Osteoblast (primary cell): ENCODE data around the gene TBX6. TPM values are rescaled to one million over a fixed set of nuclear protein-coding genes. Genes with fewer than 3 reads are reported as not detected.

ENCODE experiments used
- DNase-seq: peaks from one replicate; pipeline ENCODE4 v3.0.0; 2011; ENCODE audit warnings: low spot score, mixed read lengths; ENCODE audit not compliant: insufficient read length; ENCODE audit errors: missing footprints
- H2AFZ ChIP-seq: 2 replicates; pipeline ENCODE4 v1.6.0; 2011; ENCODE audit warnings: mild to moderate bottlenecking, low read length
- H3K27ac ChIP-seq: 2 replicates; pipeline ENCODE4 v1.5.1; 2011; ENCODE audit warnings: mild to moderate bottlenecking, low read depth, low read length, moderate library complexity
- H3K27me3 ChIP-seq: 2 replicates; pipeline ENCODE4 v1.6.0; 2012; ENCODE audit warnings: mild to moderate bottlenecking, control low read depth, inconsistent platforms, low read length, moderate library complexity; ENCODE audit not compliant: insufficient read depth
- H3K36me3 ChIP-seq: 2 replicates; pipeline ENCODE4 v1.5.1; 2011; ENCODE audit warnings: mild to moderate bottlenecking, low read length, control low read depth, moderate library complexity; ENCODE audit not compliant: insufficient read depth
- H3K4me1 ChIP-seq: 2 replicates; pipeline ENCODE4 v1.5.1; 2011; ENCODE audit warnings: mild to moderate bottlenecking, low read length, control low read depth, moderate library complexity; ENCODE audit not compliant: insufficient read depth
- H3K4me2 ChIP-seq: 2 replicates; pipeline ENCODE4 v1.6.0; 2011; ENCODE audit warnings: mild to moderate bottlenecking, low read length; ENCODE audit not compliant: insufficient read depth
- H3K4me3 ChIP-seq: fragments of 200-600 bp; sonication (generic); 3 replicates; pipeline ENCODE4 v1.5.1; 2012; ENCODE audit warnings: mild to moderate bottlenecking, low read length, inconsistent platforms; ENCODE audit not compliant: insufficient read depth
- H3K79me2 ChIP-seq: 2 replicates; pipeline ENCODE4 v1.6.0; 2012; ENCODE audit warnings: mild to moderate bottlenecking, low read length, control low read depth, inconsistent platforms; ENCODE audit not compliant: insufficient read depth
- H3K9me3 ChIP-seq: 2 replicates; pipeline ENCODE4 v1.5.1; 2011; ENCODE audit warnings: low read depth, low read length, control low read depth
- H4K20me1 ChIP-seq: 2 replicates; pipeline ENCODE4 v1.6.0; 2012; ENCODE audit warnings: mild to moderate bottlenecking, low read length, control low read depth; ENCODE audit not compliant: insufficient read depth
- total RNA-seq: library from RNA; depleted of rRNA; stranded (reverse); fragments of >200 nt; gene quantifications from 2 replicates; pipeline ENCODE4 v1.2.3, GENCODE V29; 2012
- TF ChIP-seq, protein P1 (sequence below): IDR thresholded peaks from 2 replicates; pipeline ENCODE4 v1.5.1; 2011; ENCODE audit warnings: mild to moderate bottlenecking, low read depth, low read length, moderate library complexity; ENCODE audit errors: extremely low read depth

The TBX6 gene
- total RNA-seq, 1 donor = 0.36 TPM

DNA sequence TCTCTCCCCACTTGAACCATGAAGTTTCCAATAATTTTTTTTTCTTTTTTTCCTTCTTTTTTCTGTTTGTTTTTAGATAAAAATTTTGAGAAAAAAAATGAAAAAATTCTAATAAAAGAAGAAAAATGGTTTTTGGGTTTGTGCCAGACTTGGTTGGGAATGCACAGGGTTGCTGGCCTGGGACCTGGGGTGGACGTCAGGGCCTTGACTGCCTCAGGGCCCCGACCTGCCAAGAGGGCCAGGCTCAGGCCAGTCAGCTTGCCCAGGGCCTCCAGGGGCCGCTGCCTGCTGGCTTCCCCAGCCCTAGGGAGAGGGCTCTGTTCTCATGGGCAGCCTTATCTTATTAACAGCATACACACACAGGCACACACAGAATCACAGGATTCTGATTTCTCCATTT is 6.5 kb downstream of the TBX6 start:
- no peak overlapping the region for H2AFZ ChIP-seq
- TF ChIP-seq, protein P1, sequence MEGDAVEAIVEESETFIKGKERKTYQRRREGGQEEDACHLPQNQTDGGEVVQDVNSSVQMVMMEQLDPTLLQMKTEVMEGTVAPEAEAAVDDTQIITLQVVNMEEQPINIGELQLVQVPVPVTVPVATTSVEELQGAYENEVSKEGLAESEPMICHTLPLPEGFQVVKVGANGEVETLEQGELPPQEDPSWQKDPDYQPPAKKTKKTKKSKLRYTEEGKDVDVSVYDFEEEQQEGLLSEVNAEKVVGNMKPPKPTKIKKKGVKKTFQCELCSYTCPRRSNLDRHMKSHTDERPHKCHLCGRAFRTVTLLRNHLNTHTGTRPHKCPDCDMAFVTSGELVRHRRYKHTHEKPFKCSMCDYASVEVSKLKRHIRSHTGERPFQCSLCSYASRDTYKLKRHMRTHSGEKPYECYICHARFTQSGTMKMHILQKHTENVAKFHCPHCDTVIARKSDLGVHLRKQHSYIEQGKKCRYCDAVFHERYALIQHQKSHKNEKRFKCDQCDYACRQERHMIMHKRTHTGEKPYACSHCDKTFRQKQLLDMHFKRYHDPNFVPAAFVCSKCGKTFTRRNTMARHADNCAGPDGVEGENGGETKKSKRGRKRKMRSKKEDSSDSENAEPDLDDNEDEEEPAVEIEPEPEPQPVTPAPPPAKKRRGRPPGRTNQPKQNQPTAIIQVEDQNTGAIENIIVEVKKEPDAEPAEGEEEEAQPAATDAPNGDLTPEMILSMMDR = no peak
- H3K79me2 ChIP-seq = peaks cover 21% of the 10 kb centered on the region
- peak; percentile 86 for DNase-seq
- no peak overlapping the region for H3K4me3 ChIP-seq
- no peak overlapping the region for H3K4me2 ChIP-seq
- peak overlapping the region; percentile 28 for H3K27ac ChIP-seq
- H3K9me3 ChIP-seq = no peaks in the 10 kb centered on the region
- H3K4me1 ChIP-seq = peaks cover 4% of the 10 kb centered on the region
- no peaks in the 10 kb centered on the region for H3K27me3 ChIP-seq
- peaks cover 47% of the 10 kb centered on the region for H3K36me3 ChIP-seq
- H4K20me1 ChIP-seq = no peaks in the 10 kb centered on the region

DNA sequence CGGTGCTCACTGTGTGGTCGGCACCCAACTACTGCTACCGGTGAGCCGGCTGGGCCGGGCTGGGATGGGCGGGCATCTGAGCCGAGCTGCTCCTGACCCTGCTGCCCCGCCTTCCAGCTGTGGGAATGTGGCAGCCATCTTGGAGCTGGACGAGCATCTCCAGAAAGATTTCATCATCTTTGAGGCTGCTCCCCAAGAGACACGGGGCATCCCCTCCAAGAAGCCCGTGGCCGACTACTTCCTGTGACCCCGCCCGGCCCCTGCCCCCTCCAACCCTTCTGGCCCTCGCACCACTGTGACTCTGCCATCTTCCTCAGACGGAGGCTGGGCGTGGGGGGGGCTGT is 6.9 kb downstream of the TBX6 start:
- no peak overlapping the region for H3K27ac ChIP-seq
- H4K20me1 ChIP-seq = no peaks in the 10 kb centered on the region
- H3K4me1 ChIP-seq = no peaks in the 10 kb centered on the region
- H2AFZ ChIP-seq = no peak overlapping the region
- DNase-seq = peak; percentile 82
- no peak overlapping the region for H3K4me3 ChIP-seq
- TF ChIP-seq, protein P1 = no peak
- H3K36me3 ChIP-seq = peaks cover 52% of the 10 kb centered on the region
- H3K27me3 ChIP-seq = no peaks in the 10 kb centered on the region
- H3K4me2 ChIP-seq = no peak overlapping the region
- peaks cover 25% of the 10 kb centered on the region for H3K79me2 ChIP-seq
- no peaks in the 10 kb centered on the region for H3K9me3 ChIP-seq

DNA sequence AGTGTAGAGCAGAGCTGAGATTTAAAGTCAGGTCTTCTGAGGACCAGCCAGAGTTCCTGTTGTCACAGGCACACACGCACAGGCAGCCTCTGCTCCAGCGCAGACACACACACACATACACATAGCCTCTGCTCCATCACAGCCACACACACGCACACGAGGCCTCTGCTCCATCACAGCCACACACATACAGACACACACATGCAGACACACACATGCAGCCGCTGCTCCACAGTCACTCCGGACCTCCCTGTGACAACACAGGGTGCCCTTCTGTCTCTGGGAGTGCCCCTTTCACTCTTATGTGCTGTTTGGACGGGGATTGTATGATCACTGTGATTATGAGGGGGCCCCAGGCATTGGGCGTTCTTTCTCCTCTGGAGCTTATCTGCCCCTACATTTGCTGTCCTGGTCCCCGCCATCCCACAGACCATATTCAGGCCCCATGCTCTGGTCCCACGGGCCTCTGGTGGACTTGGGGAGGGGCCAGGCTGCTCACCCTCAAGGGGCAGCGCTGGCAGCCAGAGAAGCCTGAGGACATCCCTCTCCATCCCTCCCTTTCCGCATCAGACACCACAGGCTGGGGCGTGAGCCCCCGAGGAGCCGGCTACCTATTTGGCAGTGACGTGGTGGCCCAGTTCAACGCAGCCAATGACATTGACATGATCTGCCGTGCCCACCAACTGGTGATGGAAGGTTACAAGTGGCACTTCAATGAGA is 7.5 kb downstream of the TBX6 start:
- H3K27me3 ChIP-seq = no peaks in the 10 kb centered on the region
- no peaks in the 10 kb centered on the region for H3K4me1 ChIP-seq
- no peak overlapping the region for H2AFZ ChIP-seq
- H3K4me2 ChIP-seq = no peak overlapping the region
- peaks cover 4% of the 10 kb centered on the region for H4K20me1 ChIP-seq
- peaks cover 56% of the 10 kb centered on the region for H3K36me3 ChIP-seq
- DNase-seq = peak; percentile 66
- H3K27ac ChIP-seq = no peak overlapping the region
- TF ChIP-seq, protein P1 = no peak
- H3K4me3 ChIP-seq = no peak overlapping the region
- H3K79me2 ChIP-seq = peaks cover 30% of the 10 kb centered on the region
- H3K9me3 ChIP-seq = no peaks in the 10 kb centered on the region

DNA sequence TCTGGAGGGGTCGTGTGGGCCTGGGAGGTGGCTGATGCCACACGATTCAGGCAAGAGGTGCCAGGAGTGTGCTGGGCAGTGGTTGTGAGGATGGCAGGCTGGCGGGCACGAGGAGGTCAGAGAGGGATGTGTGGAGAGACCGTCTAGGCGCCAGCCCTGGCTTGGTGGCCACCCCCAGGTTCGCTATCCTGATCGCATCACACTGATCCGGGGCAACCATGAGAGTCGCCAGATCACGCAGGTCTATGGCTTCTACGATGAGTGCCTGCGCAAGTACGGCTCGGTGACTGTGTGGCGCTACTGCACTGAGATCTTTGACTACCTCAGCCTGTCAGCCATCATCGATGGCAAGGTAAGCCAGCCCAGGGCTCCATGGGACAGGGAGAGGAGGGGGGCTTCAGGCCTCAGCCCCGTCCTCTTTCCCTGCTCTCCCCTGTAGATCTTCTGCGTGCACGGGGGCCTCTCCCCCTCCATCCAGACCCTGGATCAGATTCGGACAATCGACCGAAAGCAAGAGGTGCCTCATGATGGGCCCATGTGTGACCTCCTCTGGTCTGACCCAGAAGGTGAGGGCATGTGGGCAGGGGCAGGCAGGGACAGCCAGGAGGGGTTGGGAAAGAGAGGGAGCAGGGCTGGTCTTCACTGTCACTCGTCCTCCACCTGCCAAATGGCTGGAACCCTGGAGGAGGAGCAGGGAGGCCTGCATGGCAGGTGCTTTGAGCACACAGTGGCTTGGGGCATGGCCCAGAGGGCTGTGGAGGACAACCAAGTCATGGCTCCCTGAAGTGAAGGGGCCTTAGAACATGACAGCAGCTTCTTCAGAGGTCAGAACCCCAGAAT is 8.3 kb downstream of the TBX6 start:
- no peak overlapping the region for H2AFZ ChIP-seq
- peaks cover 62% of the 10 kb centered on the region for H3K36me3 ChIP-seq
- H3K4me2 ChIP-seq = no peak overlapping the region
- DNase-seq = peak; percentile 39
- H4K20me1 ChIP-seq = peaks cover 8% of the 10 kb centered on the region
- TF ChIP-seq, protein P1 = no peak
- H3K4me1 ChIP-seq = no peaks in the 10 kb centered on the region
- H3K27me3 ChIP-seq = no peaks in the 10 kb centered on the region
- H3K4me3 ChIP-seq = no peak overlapping the region
- H3K27ac ChIP-seq = no peak overlapping the region
- peaks cover 38% of the 10 kb centered on the region for H3K79me2 ChIP-seq
- no peaks in the 10 kb centered on the region for H3K9me3 ChIP-seq
